ENCODE results near the gene MED27.

Gene MED27

GRCh38 chr9:131876486-131876885, 203.2 kb downstream of the MED27 start:
- Mint-ChIP-seq H3K36me3 (no peaks in the 10 kb centered on the region), H3K9me3 (no peaks in the 10 kb centered on the region), H3K4me1 (peaks cover 20% of the 10 kb centered on the region), H3K27ac (peak overlapping the region; percentile 81), H3K4me3 (no peak overlapping the region)
- DNase-seq (ENCODE audit: low spot score in 2 of 2): no peak
- no peak for ATAC-seq

GRCh38 chr9:131875828-131876485, 203.7 kb downstream of the MED27 start:
- ATAC-seq (peak; percentile 93), DNase-seq (ENCODE audit: low spot score in 2 of 2) (no peak)
- H3K9me3 Mint-ChIP-seq: no peaks in the 10 kb centered on the region
- peaks cover 20% of the 10 kb centered on the region for H3K4me1 Mint-ChIP-seq
- no peaks in the 10 kb centered on the region for H3K36me3 Mint-ChIP-seq
- peak overlapping the region; percentile 81 for H3K27ac Mint-ChIP-seq
- no peak overlapping the region for H3K4me3 Mint-ChIP-seq

GRCh38 chr9:131874916-131875670, 204.6 kb downstream of the MED27 start:
- Mint-ChIP-seq H3K9me3 (no peaks in the 10 kb centered on the region), H3K36me3 (no peaks in the 10 kb centered on the region), H3K4me3 (no peak overlapping the region), H3K27ac (peak overlapping the region; percentile 81), H3K4me1 (peaks cover 20% of the 10 kb centered on the region)
- DNase-seq (ENCODE audit: low spot score in 2 of 2): no peak
- ATAC-seq: no peak

GRCh38 chr9:131874447-131874846, 205.2 kb downstream of the MED27 start:
- Mint-ChIP-seq H3K36me3 (peaks cover 3% of the 10 kb centered on the region), H3K9me3 (no peaks in the 10 kb centered on the region), H3K27ac (no peak overlapping the region), H3K4me1 (peaks cover 20% of the 10 kb centered on the region), H3K4me3 (no peak overlapping the region)
- ATAC-seq: no peak
- DNase-seq (ENCODE audit: low spot score in 2 of 2): no peak

- peaks cover 7% of the 10 kb centered on the region for H3K36me3 Mint-ChIP-seq
- DNase-seq (ENCODE audit: low spot score in 2 of 2) (no peak), ATAC-seq (no peak)
- H3K9me3 Mint-ChIP-seq: no peaks in the 10 kb centered on the region
- H3K27ac Mint-ChIP-seq: no peak overlapping the region
- peaks cover 20% of the 10 kb centered on the region for H3K4me1 Mint-ChIP-seq
- no peak overlapping the region for H3K4me3 Mint-ChIP-seq
Observed at GRCh38 chr9:131873891-131874440, 205.7 kb downstream of the MED27 start.

- Mint-ChIP-seq H3K4me1 (peaks cover 20% of the 10 kb centered on the region), H3K27ac (no peak overlapping the region), H3K36me3 (peaks cover 9% of the 10 kb centered on the region), H3K4me3 (no peak overlapping the region), H3K9me3 (no peaks in the 10 kb centered on the region)
- ATAC-seq (no peak), DNase-seq (ENCODE audit: low spot score in 2 of 2) (no peak)
Observed at GRCh38 chr9:131873335-131873734, 206.3 kb downstream of the MED27 start.

- ATAC-seq (no peak), DNase-seq (ENCODE audit: low spot score in 2 of 2) (no peak)
- peak overlapping the region; percentile 65 for H3K27ac Mint-ChIP-seq
- H3K4me1 Mint-ChIP-seq: peaks cover 20% of the 10 kb centered on the region
- no peaks in the 10 kb centered on the region for H3K9me3 Mint-ChIP-seq
- no peak overlapping the region for H3K4me3 Mint-ChIP-seq
- H3K36me3 Mint-ChIP-seq: peaks cover 9% of the 10 kb centered on the region
Observed at GRCh38 chr9:131872702-131873101, 207.0 kb downstream of the MED27 start.

GRCh38 chr9:131872006-131872405, 207.7 kb downstream of the MED27 start:
- Mint-ChIP-seq H3K36me3 (peaks cover 9% of the 10 kb centered on the region), H3K4me1 (peaks cover 15% of the 10 kb centered on the region), H3K9me3 (no peaks in the 10 kb centered on the region), H3K27ac (peak overlapping the region; percentile 65), H3K4me3 (no peak overlapping the region)
- no peak for DNase-seq (ENCODE audit: low spot score in 2 of 2)
- no peak for ATAC-seq

- Mint-ChIP-seq H3K36me3 (peaks cover 13% of the 10 kb centered on the region), H3K4me3 (no peak overlapping the region), H3K27ac (peak overlapping the region; percentile 10), H3K4me1 (no peaks in the 10 kb centered on the region), H3K9me3 (no peaks in the 10 kb centered on the region)
- no peak for ATAC-seq
- no peak for DNase-seq (ENCODE audit: low spot score in 2 of 2)
Observed at GRCh38 chr9:131870156-131870555, 209.5 kb downstream of the MED27 start.

GRCh38 chr9:131869348-131869747, 210.3 kb downstream of the MED27 start:
- Mint-ChIP-seq H3K36me3 (peaks cover 13% of the 10 kb centered on the region), H3K4me1 (no peaks in the 10 kb centered on the region), H3K4me3 (no peak overlapping the region), H3K9me3 (no peaks in the 10 kb centered on the region), H3K27ac (peak overlapping the region; percentile 52)
- no peak for DNase-seq (ENCODE audit: low spot score in 2 of 2)
- ATAC-seq: no peak

- ATAC-seq: no peak
- Mint-ChIP-seq H3K9me3 (no peaks in the 10 kb centered on the region), H3K36me3 (peaks cover 13% of the 10 kb centered on the region), H3K4me3 (no peak overlapping the region), H3K27ac (no peak overlapping the region), H3K4me1 (no peaks in the 10 kb centered on the region)
- DNase-seq (ENCODE audit: low spot score in 2 of 2): no peak
Observed at GRCh38 chr9:131868766-131869165, 210.9 kb downstream of the MED27 start.

GRCh38 chr9:131867611-131868192, 212.0 kb downstream of the MED27 start:
- ATAC-seq (no peak), DNase-seq (ENCODE audit: low spot score in 2 of 2) (no peak)
- no peaks in the 10 kb centered on the region for H3K4me1 Mint-ChIP-seq
- no peak overlapping the region for H3K4me3 Mint-ChIP-seq
- H3K9me3 Mint-ChIP-seq: no peaks in the 10 kb centered on the region
- peaks cover 13% of the 10 kb centered on the region for H3K36me3 Mint-ChIP-seq
- H3K27ac Mint-ChIP-seq: no peak overlapping the region

- H3K27ac Mint-ChIP-seq: no peak overlapping the region
Observed at GRCh38 chr9:131865446-131866195, 214.0 kb downstream of the MED27 start.

GRCh38 chr9:131864531-131864930, 215.1 kb downstream of the MED27 start:
- Mint-ChIP-seq H3K9me3 (no peaks in the 10 kb centered on the region), H3K4me1 (no peaks in the 10 kb centered on the region), H3K36me3 (peaks cover 12% of the 10 kb centered on the region)

More at GRCh38 chr9:131865446-131866195, 214.0 kb downstream of the MED27 start:
- ATAC-seq (no peak), DNase-seq (ENCODE audit: low spot score in 2 of 2) (no peak)
- Mint-ChIP-seq H3K4me1 (no peaks in the 10 kb centered on the region), H3K9me3 (no peaks in the 10 kb centered on the region), H3K36me3 (peaks cover 13% of the 10 kb centered on the region), H3K4me3 (no peak overlapping the region)

GRCh38 chr9:131863306-131863896, 216.3 kb downstream of the MED27 start:
- H3K27ac Mint-ChIP-seq: peak overlapping the region; percentile 34
- ATAC-seq (no peak), DNase-seq (ENCODE audit: low spot score in 2 of 2) (no peak)
- no peak overlapping the region for H3K4me3 Mint-ChIP-seq
- H3K4me1 Mint-ChIP-seq: no peaks in the 10 kb centered on the region
- H3K36me3 Mint-ChIP-seq: peaks cover 5% of the 10 kb centered on the region
- H3K9me3 Mint-ChIP-seq: no peaks in the 10 kb centered on the region

More at GRCh38 chr9:131864531-131864930, 215.1 kb downstream of the MED27 start:
- no peak for DNase-seq (ENCODE audit: low spot score in 2 of 2)
- no peak overlapping the region for H3K4me3 Mint-ChIP-seq
- ATAC-seq: no peak
- no peak overlapping the region for H3K27ac Mint-ChIP-seq

Data from stimulated activated effector memory CD8-positive, alpha-beta T cell treated with anti-CD3 and anti-CD28 coated beads, Interleukin-12 subunit alpha, Interleukin-12 subunit beta, amount 100 ng/mL, for 72 hours (primary cell).